Measurements from ENCODE around the gene GPRC5A. TPM values are rescaled to one million over a fixed set of nuclear protein-coding genes. Genes with fewer than 3 reads are reported as not detected.
A peak's percentile ranks its signal among the peaks of the same experiment; 100 is the strongest.

The GPRC5A gene
- polyA plus RNA-seq, 1 experiment: 118 TPM

GRCh38 chr12:12897302-12897701, 5.9 kb downstream of the GPRC5A start:
- POLR2A ChIA-PET: interaction anchor here (0.6 kb wide), 1 partner anchor 85 kb away, joined by 6 read pairs; no protein-coding TSS in a partner anchor
- CTCF ChIA-PET: interaction anchor here (0.6 to 4.3 kb wide), 6 partner anchors 18 to 497 kb away, joined by 3 to 18 read pairs (median 4); no protein-coding TSS in a partner anchor

GRCh38 chr12:12898136-12898717, 6.9 kb downstream of the GPRC5A start:
- H3K27me3 ChIP-seq (ENCODE audit: control insufficient read depth, insufficient read depth, low read length): no peaks in the 10 kb centered on the region
- ChIA-PET POLR2A (no interaction called here), CTCF (interaction anchor here (1.0 to 4.3 kb wide), 4 partner anchors 17 to 161 kb away, joined by 3 to 18 read pairs (median 8); no protein-coding TSS in a partner anchor)
- H3K4me3 ChIP-seq (ENCODE audit: low read depth, low read length): no peak overlapping the region
- no peak for TF ChIP-seq CTCF (IDR thresholded peaks at IDR 0.05; ENCODE audit: low read depth, low read length)
- no peaks in the 10 kb centered on the region for H3K9me3 ChIP-seq (ENCODE audit: control insufficient read depth, insufficient read depth, low read length)
- H3K27ac ChIP-seq (ENCODE audit: low read depth, low read length): peak overlapping the region; percentile 31
- DNase-seq (ENCODE audit: low read depth, low spot score): no peak

More at GRCh38 chr12:12897302-12897701, 5.9 kb downstream of the GPRC5A start:
- TF ChIP-seq CTCF (IDR thresholded peaks at IDR 0.05; ENCODE audit: low read depth, low read length): no peak
- H3K4me3 ChIP-seq (ENCODE audit: low read depth, low read length): no peak overlapping the region
- H3K27me3 ChIP-seq (ENCODE audit: control insufficient read depth, insufficient read depth, low read length): no peaks in the 10 kb centered on the region
- H3K27ac ChIP-seq (ENCODE audit: low read depth, low read length): no peak overlapping the region
- H3K9me3 ChIP-seq (ENCODE audit: control insufficient read depth, insufficient read depth, low read length): no peaks in the 10 kb centered on the region
- no peak for DNase-seq (ENCODE audit: low read depth, low spot score)

GRCh38 chr12:12898911-12899511, 7.6 kb downstream of the GPRC5A start:
- ChIA-PET POLR2A (interaction anchor here (0.5 kb wide), 1 partner anchor 98 kb away, joined by 6 read pairs; no protein-coding TSS in a partner anchor), CTCF (interaction anchor here (0.7 to 4.3 kb wide), 3 partner anchors 17 to 357 kb away, joined by 4 to 18 read pairs (median 12); no protein-coding TSS in a partner anchor)
- peak overlapping the region; percentile 84 for H3K27ac ChIP-seq (ENCODE audit: low read depth, low read length)
- H3K9me3 ChIP-seq (ENCODE audit: control insufficient read depth, insufficient read depth, low read length): no peaks in the 10 kb centered on the region
- H3K27me3 ChIP-seq (ENCODE audit: control insufficient read depth, insufficient read depth, low read length): no peaks in the 10 kb centered on the region
- no peak for TF ChIP-seq CTCF (IDR thresholded peaks at IDR 0.05; ENCODE audit: low read depth, low read length)
- no peak overlapping the region for H3K4me3 ChIP-seq (ENCODE audit: low read depth, low read length)
- DNase-seq (ENCODE audit: low read depth, low spot score): no peak

GRCh38 chr12:12899530-12900380, 8.4 kb downstream of the GPRC5A start:
- CTCF ChIA-PET: interaction anchor here (0.7 to 4.3 kb wide), 3 partner anchors 16 to 356 kb away, joined by 4 to 18 read pairs (median 12); no protein-coding TSS in a partner anchor

More at GRCh38 chr12:12899530-12900380, 8.4 kb downstream of the GPRC5A start:
- Histone ChIP-seq H3K4me3 (ENCODE audit: low read depth, low read length) (peak overlapping the region; percentile 31; the same call in 1 of the 2 replicates), H3K27ac (ENCODE audit: low read depth, low read length) (peak overlapping the region; percentile 92), H3K9me3 (ENCODE audit: control insufficient read depth, insufficient read depth, low read length) (no peaks in the 10 kb centered on the region), H3K27me3 (ENCODE audit: control insufficient read depth, insufficient read depth, low read length) (no peaks in the 10 kb centered on the region)
- peak; percentile 94 for DNase-seq (ENCODE audit: low read depth, low spot score)
- POLR2A ChIA-PET: interaction anchor here (0.5 to 0.7 kb wide), 2 partner anchors 96 to 99 kb away, joined by 3 to 6 read pairs; no protein-coding TSS in a partner anchor
- no peak for TF ChIP-seq CTCF (IDR thresholded peaks at IDR 0.05; ENCODE audit: low read depth, low read length)
